ENCODE data around the gene COX19.

COX19 gene

DNA sequence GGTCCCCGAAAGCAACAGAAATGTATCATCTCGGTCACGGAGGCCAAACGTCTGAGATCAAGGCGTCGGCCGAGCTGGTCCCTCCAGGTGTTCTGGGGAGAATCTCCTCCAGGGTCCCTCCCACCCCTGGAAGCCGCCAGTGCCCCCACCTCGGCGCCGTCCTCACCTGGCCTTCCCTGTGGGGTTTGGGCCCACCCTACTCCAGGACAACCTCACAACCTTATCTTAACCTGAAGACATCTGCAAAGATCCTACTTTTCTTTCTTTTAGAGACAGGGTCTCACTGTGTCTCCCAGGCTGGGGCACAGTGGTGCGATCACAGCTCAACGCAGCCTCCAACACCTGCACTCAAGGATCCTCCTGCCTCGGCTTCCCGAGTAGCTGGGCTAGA lies 54.3 kb downstream of the COX19 start:
- no peak for TF ChIP-seq CTCF (IDR thresholded peaks at IDR 0.05)
- peaks cover 42% of the 10 kb centered on the region for H3K36me3 ChIP-seq
- H3K27ac ChIP-seq, result no peak overlapping the region
- H3K9me3 ChIP-seq, result no peaks in the 10 kb centered on the region
- peaks cover 18 to 29% of the 10 kb centered on the region in 2 experiments for H3K4me1 ChIP-seq (ENCODE audit: control insufficient read depth in 1 of 2, insufficient read depth in 1 of 2, low read depth in 1 of 2, low read length in 1 of 2)
- H3K27me3 ChIP-seq, result peaks cover 23% of the 10 kb centered on the region
- no peak overlapping the region for H3K4me3 ChIP-seq (ENCODE audit: low read depth in 1 of 2, low read length in 1 of 2)

DNA sequence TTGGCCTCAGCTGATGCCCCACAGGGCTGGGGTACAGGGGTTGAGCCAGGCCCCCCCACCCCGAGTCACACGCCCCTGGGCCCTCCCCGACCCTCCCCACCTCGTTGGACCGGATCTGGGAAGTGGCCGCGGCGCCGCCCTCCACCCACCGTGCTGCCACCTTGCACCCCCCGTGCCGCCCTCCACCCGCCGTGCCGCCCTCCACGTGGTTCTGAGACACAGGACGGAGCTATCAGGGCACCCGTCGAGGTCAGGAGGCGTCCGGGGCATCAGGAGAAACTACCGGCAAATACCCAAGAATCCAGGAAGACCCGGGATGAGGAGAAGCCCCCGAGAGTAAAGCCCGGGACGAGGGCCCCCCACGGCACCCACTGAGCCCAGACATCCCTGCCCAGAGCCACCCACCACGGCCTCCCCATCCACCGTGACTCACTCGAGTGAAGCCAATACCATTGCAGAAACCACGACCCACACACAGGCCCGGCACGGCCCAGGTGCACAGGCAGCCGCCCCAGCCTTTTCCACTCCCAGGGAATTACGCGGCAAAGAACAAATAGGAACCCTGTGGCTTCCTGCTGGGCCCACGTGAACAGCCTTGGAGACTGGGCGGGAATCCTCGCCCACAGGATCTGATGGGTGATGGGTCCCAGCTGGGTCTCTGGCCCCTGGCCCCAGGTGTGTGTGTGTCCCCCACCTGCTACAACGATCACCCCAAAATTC lies 54.8 kb downstream of the COX19 start:
- no peaks in the 10 kb centered on the region for H3K9me3 ChIP-seq
- H3K27me3 ChIP-seq, result peaks cover 20% of the 10 kb centered on the region
- no peak overlapping the region for H3K27ac ChIP-seq
- peaks cover 18 to 29% of the 10 kb centered on the region in 2 experiments for H3K4me1 ChIP-seq (ENCODE audit: control insufficient read depth in 1 of 2, insufficient read depth in 1 of 2, low read depth in 1 of 2, low read length in 1 of 2)
- no peak overlapping the region for H3K4me3 ChIP-seq (ENCODE audit: low read depth in 1 of 2, low read length in 1 of 2)
- TF ChIP-seq CTCF (IDR thresholded peaks at IDR 0.05), result no peak
- H3K36me3 ChIP-seq, result peaks cover 41% of the 10 kb centered on the region

GRCh38 chr7:919924-920341 lies 55.4 kb downstream of the COX19 start:
- Histone ChIP-seq H3K9me3 (no peaks in the 10 kb centered on the region), H3K4me1 (ENCODE audit: control insufficient read depth in 1 of 2, insufficient read depth in 1 of 2, low read depth in 1 of 2, low read length in 1 of 2) (peaks cover 18 to 29% of the 10 kb centered on the region in 2 experiments), H3K36me3 (peaks cover 43% of the 10 kb centered on the region), H3K27me3 (peaks cover 17% of the 10 kb centered on the region), H3K27ac (no peak overlapping the region), H3K4me3 (ENCODE audit: low read depth in 1 of 2, low read length in 1 of 2) (no peak overlapping the region)
- TF ChIP-seq CTCF (IDR thresholded peaks at IDR 0.05), result no peak

DNA sequence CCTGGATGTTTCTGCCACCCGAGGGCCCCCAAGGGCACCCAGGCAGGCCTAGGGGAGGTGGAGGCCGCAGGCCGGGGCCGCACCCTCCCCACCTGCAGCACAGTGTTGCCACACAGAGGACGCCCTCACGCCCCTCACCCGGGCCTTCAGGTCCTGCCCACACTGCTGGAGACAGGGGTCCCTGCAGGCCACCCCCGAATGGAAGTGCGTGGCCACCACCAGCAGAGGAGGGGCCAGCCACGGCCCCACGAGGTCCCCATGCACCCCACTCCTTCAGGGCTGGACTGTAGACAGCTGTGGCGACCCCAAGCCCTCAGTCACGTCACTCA lies 56.3 kb downstream of the COX19 start:
- Histone ChIP-seq H3K4me1 (ENCODE audit: control insufficient read depth in 1 of 2, insufficient read depth in 1 of 2, low read depth in 1 of 2, low read length in 1 of 2) (peaks cover 18 to 24% of the 10 kb centered on the region in 2 experiments), H3K4me3 (ENCODE audit: low read depth in 1 of 2, low read length in 1 of 2) (no peak overlapping the region), H3K27me3 (peaks cover 12% of the 10 kb centered on the region), H3K9me3 (no peaks in the 10 kb centered on the region), H3K27ac (no peak overlapping the region), H3K36me3 (peaks cover 41% of the 10 kb centered on the region)
- TF ChIP-seq CTCF (IDR thresholded peaks at IDR 0.05), result no peak

DNA sequence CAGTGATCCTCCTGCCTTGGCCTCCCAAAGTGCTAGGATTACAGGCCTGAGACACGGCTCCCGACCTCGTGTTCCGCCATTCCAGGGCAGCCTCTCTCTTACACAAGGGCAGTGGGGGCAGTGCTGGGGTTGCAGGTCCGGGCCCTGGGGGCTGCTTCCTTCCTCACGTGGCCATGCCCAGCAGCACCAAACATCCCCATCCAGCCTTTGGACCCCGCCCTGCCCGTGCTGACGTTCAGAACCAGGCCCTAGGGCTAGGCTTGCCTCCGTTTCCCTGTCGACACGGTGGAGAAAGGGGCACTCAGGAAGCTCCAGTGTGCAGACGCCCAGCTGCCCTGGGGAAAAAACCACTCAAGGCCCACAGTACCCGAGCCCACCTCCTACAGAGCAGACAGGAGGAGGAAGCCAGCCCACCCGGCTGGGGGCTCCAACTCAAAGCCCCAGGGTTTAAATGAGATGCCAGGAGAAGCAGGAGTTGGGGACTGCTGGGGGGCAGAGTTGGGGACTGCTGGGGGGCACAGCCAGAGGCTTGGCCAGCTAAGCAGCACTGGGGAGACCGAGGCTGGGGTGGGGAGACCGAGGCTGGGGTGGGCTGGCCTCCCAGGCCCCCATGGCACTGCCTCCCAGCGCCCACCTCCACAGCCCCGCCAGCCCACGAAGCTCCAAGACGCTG lies 56.8 kb downstream of the COX19 start:
- Histone ChIP-seq H3K36me3 (peaks cover 41% of the 10 kb centered on the region), H3K4me3 (ENCODE audit: low read depth in 1 of 2, low read length in 1 of 2) (no peak overlapping the region), H3K9me3 (no peaks in the 10 kb centered on the region), H3K27ac (no peak overlapping the region), H3K4me1 (ENCODE audit: control insufficient read depth in 1 of 2, insufficient read depth in 1 of 2, low read depth in 1 of 2, low read length in 1 of 2) (peaks cover 16 to 21% of the 10 kb centered on the region in 2 experiments), H3K27me3 (peaks cover 12% of the 10 kb centered on the region)
- TF ChIP-seq CTCF (IDR thresholded peaks at IDR 0.05), result no peak
